IPS-20b (cell line): ENCODE data around the gene C5orf58.

Source experiments
- H3K27ac ChIP-seq: one replicate; pipeline ENCODE4 v1.5.1; 2013; ENCODE audit warnings: low read length
- H3K27me3 ChIP-seq: 2 replicates; pipeline ENCODE4 v1.6.1; 2013; ENCODE audit warnings: mild to moderate bottlenecking, low read length, inconsistent platforms; ENCODE audit not compliant: insufficient read depth
- H3K36me3 ChIP-seq: 2 replicates; pipeline ENCODE4 v1.6.1; 2013; ENCODE audit warnings: low read depth, mild to moderate bottlenecking, inconsistent platforms, low read length, moderate library complexity; ENCODE audit not compliant: insufficient read depth
- H3K4me1 ChIP-seq: 2 replicates; pipeline ENCODE4 v1.6.1; 2013; ENCODE audit warnings: mild to moderate bottlenecking, control low read depth, inconsistent platforms, low read length, moderate library complexity; ENCODE audit not compliant: insufficient read depth
- H3K4me3 ChIP-seq: 2 replicates; pipeline ENCODE4 v1.5.1; 2013; ENCODE audit warnings: mild to moderate bottlenecking, low read length, inconsistent platforms
- H3K9ac ChIP-seq: 2 replicates; pipeline ENCODE4 v1.6.1; 2013; ENCODE audit warnings: low read depth, mild to moderate bottlenecking, inconsistent platforms, low read length, moderate library complexity
- H3K9me3 ChIP-seq: 2 replicates; pipeline ENCODE4 v1.6.1; 2013; ENCODE audit warnings: mild to moderate bottlenecking, low read depth, low read length, inconsistent platforms; ENCODE audit not compliant: insufficient read depth

C5orf58 gene

GRCh38 chr5:170206216-170206615 is 26.6 kb upstream of the C5orf58 start:
- Histone ChIP-seq H3K36me3 (no peaks in the 10 kb centered on the region), H3K27me3 (no peaks in the 10 kb centered on the region), H3K9me3 (no peaks in the 10 kb centered on the region; the same call in 1 of the 2 replicates), H3K4me1 (no peaks in the 10 kb centered on the region), H3K4me3 (no peak overlapping the region), H3K9ac (no peak overlapping the region), H3K27ac (no peak overlapping the region)

GRCh38 chr5:170206958-170207357 is 25.8 kb upstream of the C5orf58 start:
- no peaks in the 10 kb centered on the region for H3K27me3 ChIP-seq
- H3K27ac ChIP-seq, result no peak overlapping the region
- H3K4me3 ChIP-seq, result no peak overlapping the region
- H3K9ac ChIP-seq, result no peak overlapping the region
- no peaks in the 10 kb centered on the region for H3K36me3 ChIP-seq
- H3K9me3 ChIP-seq, result no peaks in the 10 kb centered on the region; the same call in 1 of the 2 replicates
- no peaks in the 10 kb centered on the region for H3K4me1 ChIP-seq

- Histone ChIP-seq H3K27ac (no peak overlapping the region), H3K4me3 (no peak overlapping the region), H3K36me3 (no peaks in the 10 kb centered on the region), H3K9me3 (no peaks in the 10 kb centered on the region; the same call in 1 of the 2 replicates), H3K4me1 (no peaks in the 10 kb centered on the region), H3K9ac (no peak overlapping the region), H3K27me3 (no peaks in the 10 kb centered on the region)
These were observed 21.0 kb upstream of the C5orf58 start for GRCh38 chr5:170211575-170212334.

GRCh38 chr5:170216257-170216864 is 16.4 kb upstream of the C5orf58 start:
- Histone ChIP-seq H3K27me3 (peaks cover 26% of the 10 kb centered on the region; the same call in 1 of the 2 replicates), H3K9ac (no peak overlapping the region), H3K4me3 (no peak overlapping the region), H3K4me1 (peaks cover 3% of the 10 kb centered on the region; the same call in 1 of the 2 replicates), H3K9me3 (no peaks in the 10 kb centered on the region), H3K36me3 (no peaks in the 10 kb centered on the region), H3K27ac (no peak overlapping the region)

- H3K4me3 ChIP-seq, result no peak overlapping the region
- no peak overlapping the region for H3K27ac ChIP-seq
- peaks cover 5% of the 10 kb centered on the region; the same call in 1 of the 2 replicates for H3K4me1 ChIP-seq
- H3K36me3 ChIP-seq, result no peaks in the 10 kb centered on the region
- H3K9ac ChIP-seq, result no peak overlapping the region
- H3K9me3 ChIP-seq, result no peaks in the 10 kb centered on the region
- peaks cover 26% of the 10 kb centered on the region; the same call in 1 of the 2 replicates for H3K27me3 ChIP-seq
These were observed 15.0 kb upstream of the C5orf58 start for GRCh38 chr5:170217831-170218230.

GRCh38 chr5:170218726-170219125 is 14.1 kb upstream of the C5orf58 start:
- H3K36me3 ChIP-seq, result no peaks in the 10 kb centered on the region
- H3K9ac ChIP-seq, result no peak overlapping the region
- H3K9me3 ChIP-seq, result no peaks in the 10 kb centered on the region
- H3K27me3 ChIP-seq, result peaks cover 26% of the 10 kb centered on the region; the same call in 1 of the 2 replicates
- no peak overlapping the region for H3K27ac ChIP-seq
- H3K4me1 ChIP-seq, result peaks cover 8% of the 10 kb centered on the region; the same call in 1 of the 2 replicates
- H3K4me3 ChIP-seq, result no peak overlapping the region

- Histone ChIP-seq H3K36me3 (no peaks in the 10 kb centered on the region), H3K9ac (no peak overlapping the region), H3K4me3 (no peak overlapping the region), H3K27ac (no peak overlapping the region), H3K27me3 (peaks cover 26% of the 10 kb centered on the region; the same call in 1 of the 2 replicates), H3K9me3 (no peaks in the 10 kb centered on the region), H3K4me1 (peaks cover 8% of the 10 kb centered on the region; the same call in 1 of the 2 replicates)
These were observed 13.2 kb upstream of the C5orf58 start for GRCh38 chr5:170219615-170220014.

GRCh38 chr5:170220191-170220590 is 12.6 kb upstream of the C5orf58 start:
- peaks cover 8% of the 10 kb centered on the region; the same call in 1 of the 2 replicates for H3K4me1 ChIP-seq
- H3K36me3 ChIP-seq, result no peaks in the 10 kb centered on the region
- no peaks in the 10 kb centered on the region for H3K9me3 ChIP-seq
- no peak overlapping the region for H3K27ac ChIP-seq
- H3K9ac ChIP-seq, result no peak overlapping the region
- peaks cover 26% of the 10 kb centered on the region; the same call in 1 of the 2 replicates for H3K27me3 ChIP-seq
- H3K4me3 ChIP-seq, result no peak overlapping the region

GRCh38 chr5:170221327-170221741 is 11.5 kb upstream of the C5orf58 start:
- H3K36me3 ChIP-seq, result no peaks in the 10 kb centered on the region
- H3K9me3 ChIP-seq, result no peaks in the 10 kb centered on the region
- no peak overlapping the region for H3K4me3 ChIP-seq
- no peak overlapping the region for H3K9ac ChIP-seq
- H3K27me3 ChIP-seq, result peaks cover 26% of the 10 kb centered on the region; the same call in 1 of the 2 replicates
- no peak overlapping the region for H3K27ac ChIP-seq
- peaks cover 8% of the 10 kb centered on the region; the same call in 1 of the 2 replicates for H3K4me1 ChIP-seq

- Histone ChIP-seq H3K27me3 (peaks cover 26% of the 10 kb centered on the region; the same call in 1 of the 2 replicates), H3K27ac (no peak overlapping the region), H3K9ac (no peak overlapping the region), H3K36me3 (no peaks in the 10 kb centered on the region), H3K4me1 (peaks cover 8% of the 10 kb centered on the region; the same call in 1 of the 2 replicates), H3K4me3 (no peak overlapping the region), H3K9me3 (no peaks in the 10 kb centered on the region)
These were observed 9.4 kb upstream of the C5orf58 start for GRCh38 chr5:170223360-170223759.

GRCh38 chr5:170223906-170224305 is 8.9 kb upstream of the C5orf58 start:
- Histone ChIP-seq H3K27ac (no peak overlapping the region), H3K27me3 (peaks cover 21% of the 10 kb centered on the region; the same call in 1 of the 2 replicates), H3K36me3 (no peaks in the 10 kb centered on the region), H3K9me3 (no peaks in the 10 kb centered on the region), H3K9ac (no peak overlapping the region), H3K4me3 (no peak overlapping the region), H3K4me1 (peaks cover 8% of the 10 kb centered on the region; the same call in 1 of the 2 replicates)
